ENCODE data around the gene SEC61A2. TPM values are rescaled to one million over a fixed set of nuclear protein-coding genes. Genes with fewer than 3 reads are reported as not detected.

Gene SEC61A2
- total and polyA plus RNA-seq, 10 of the 15 experiments (the other 5 are each of a cell fraction or from before 2014, with no cell fraction given) = 3.0 to 36.2 (median 8.6) TPM

DNA sequence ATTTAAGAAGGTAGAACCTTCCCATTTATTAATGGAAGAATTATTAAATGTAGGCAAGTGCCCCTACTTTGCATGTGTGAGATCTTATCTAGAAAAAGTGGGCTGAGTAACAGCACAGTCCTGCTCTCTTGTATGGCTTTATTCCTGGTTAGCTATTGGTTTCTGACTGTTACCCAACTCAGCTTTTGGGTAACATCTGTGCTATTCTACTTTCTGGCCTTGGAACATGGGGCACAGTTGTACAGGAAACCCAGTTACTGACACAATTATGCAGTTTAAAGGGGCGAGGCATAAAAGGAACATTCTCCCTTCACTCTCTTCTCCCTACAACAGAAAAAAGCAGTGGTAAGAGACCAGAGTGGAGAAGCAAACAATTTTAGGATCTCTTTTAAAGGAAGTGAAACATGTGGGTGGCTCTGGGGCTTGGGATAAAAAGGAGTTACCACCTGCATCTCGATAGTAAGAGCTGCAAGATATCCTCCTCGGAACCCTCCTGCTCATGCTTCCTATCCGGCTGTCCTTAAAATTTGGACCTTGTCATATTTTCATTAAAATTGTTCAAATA, 50.2 kb downstream of the SEC61A2 start:
- BruUV-seq (replicated peaks) = no TSS peak
- Histone ChIP-seq H3K79me2 (ENCODE audit: control insufficient read depth, insufficient read depth, low read length) (no peaks in the 10 kb centered on the region), H3K9ac (ENCODE audit: control insufficient read depth, insufficient read depth, low read length) (no peak overlapping the region), H3K4me1 (ENCODE audit: control insufficient read depth, insufficient read depth, low read length) (no peaks in the 10 kb centered on the region), H3K27me3 (replicated peaks in 1 of 2; ENCODE audit: control insufficient read depth in 2 of 2, insufficient read depth in 2 of 2, low read length in 1 of 2) (no peaks in the 10 kb centered on the region), H3K9me3 (replicated peaks; ENCODE audit: control insufficient read depth, insufficient read depth, low read length) (no peaks in the 10 kb centered on the region), H3K36me3 (ENCODE audit: control insufficient read depth in 2 of 2, insufficient read depth in 2 of 2, low read length in 1 of 2) (peaks cover 3 to 16% of the 10 kb centered on the region in 2 experiments), H4K20me1 (ENCODE audit: control insufficient read depth, insufficient read depth) (no peaks in the 10 kb centered on the region), H3K4me2 (ENCODE audit: control insufficient read depth, insufficient read depth) (no peak overlapping the region), H3K4me3 (no peak overlapping the region), H3K27ac (ENCODE audit: control insufficient read depth, insufficient read depth) (no peak overlapping the region), H2AFZ (ENCODE audit: control insufficient read depth, low read depth, low read length) (no peak overlapping the region)
- intact Hi-C loops (cut with micrococcal nuclease; ENCODE audit: unreplicated experiment) = no loop called here
- CTCF ChIA-PET = interaction anchor here (0.5 kb wide), 1 partner anchor 35 kb away, joined by 3 read pairs; no protein-coding TSS in a partner anchor
- no peak for DNase-seq (ENCODE audit: low read depth, low spot score)
- SMC1A ChIA-PET (ENCODE audit: uncharacterized antibody, unreplicated experiment) = interaction anchor here (0.6 to 1.0 kb wide), 5 partner anchors 13 to 154 kb away, joined by 3 read pairs; no protein-coding TSS in a partner anchor
- WGBS (ENCODE audit: insufficient coverage, insufficient replicate concordance, low lambda C conversion rate, missing lambda C conversion rate) = 83% methylated on average over 4 of the region's 4 CpGs
- ATAC-seq = no peak
- no peak for FAIRE-seq
- in situ Hi-C loops (cut with MboI) = no loop called here
- POLR2A ChIA-PET = interaction anchor here (1.0 to 1.6 kb wide), 2 partner anchors 13 to 39 kb away, joined by 3 read pairs; no protein-coding TSS in a partner anchor
- RAD21 ChIA-PET (ENCODE audit: unreplicated experiment) = interaction anchor here (1.1 kb wide), 1 partner anchor 476 kb away, joined by 3 read pairs; no protein-coding TSS in a partner anchor
- TF ChIP-seq, protein P1, sequence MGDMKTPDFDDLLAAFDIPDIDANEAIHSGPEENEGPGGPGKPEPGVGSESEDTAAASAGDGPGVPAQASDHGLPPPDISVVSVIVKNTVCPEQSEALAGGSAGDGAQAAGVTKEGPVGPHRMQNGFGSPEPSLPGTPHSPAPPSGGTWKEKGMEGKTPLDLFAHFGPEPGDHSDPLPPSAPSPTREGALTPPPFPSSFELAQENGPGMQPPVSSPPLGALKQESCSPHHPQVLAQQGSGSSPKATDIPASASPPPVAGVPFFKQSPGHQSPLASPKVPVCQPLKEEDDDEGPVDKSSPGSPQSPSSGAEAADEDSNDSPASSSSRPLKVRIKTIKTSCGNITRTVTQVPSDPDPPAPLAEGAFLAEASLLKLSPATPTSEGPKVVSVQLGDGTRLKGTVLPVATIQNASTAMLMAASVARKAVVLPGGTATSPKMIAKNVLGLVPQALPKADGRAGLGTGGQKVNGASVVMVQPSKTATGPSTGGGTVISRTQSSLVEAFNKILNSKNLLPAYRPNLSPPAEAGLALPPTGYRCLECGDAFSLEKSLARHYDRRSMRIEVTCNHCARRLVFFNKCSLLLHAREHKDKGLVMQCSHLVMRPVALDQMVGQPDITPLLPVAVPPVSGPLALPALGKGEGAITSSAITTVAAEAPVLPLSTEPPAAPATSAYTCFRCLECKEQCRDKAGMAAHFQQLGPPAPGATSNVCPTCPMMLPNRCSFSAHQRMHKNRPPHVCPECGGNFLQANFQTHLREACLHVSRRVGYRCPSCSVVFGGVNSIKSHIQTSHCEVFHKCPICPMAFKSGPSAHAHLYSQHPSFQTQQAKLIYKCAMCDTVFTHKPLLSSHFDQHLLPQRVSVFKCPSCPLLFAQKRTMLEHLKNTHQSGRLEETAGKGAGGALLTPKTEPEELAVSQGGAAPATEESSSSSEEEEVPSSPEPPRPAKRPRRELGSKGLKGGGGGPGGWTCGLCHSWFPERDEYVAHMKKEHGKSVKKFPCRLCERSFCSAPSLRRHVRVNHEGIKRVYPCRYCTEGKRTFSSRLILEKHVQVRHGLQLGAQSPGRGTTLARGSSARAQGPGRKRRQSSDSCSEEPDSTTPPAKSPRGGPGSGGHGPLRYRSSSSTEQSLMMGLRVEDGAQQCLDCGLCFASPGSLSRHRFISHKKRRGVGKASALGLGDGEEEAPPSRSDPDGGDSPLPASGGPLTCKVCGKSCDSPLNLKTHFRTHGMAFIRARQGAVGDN (IDR thresholded peaks at IDR 0.05) = no peak
- TF ChIP-seq, protein P2, sequence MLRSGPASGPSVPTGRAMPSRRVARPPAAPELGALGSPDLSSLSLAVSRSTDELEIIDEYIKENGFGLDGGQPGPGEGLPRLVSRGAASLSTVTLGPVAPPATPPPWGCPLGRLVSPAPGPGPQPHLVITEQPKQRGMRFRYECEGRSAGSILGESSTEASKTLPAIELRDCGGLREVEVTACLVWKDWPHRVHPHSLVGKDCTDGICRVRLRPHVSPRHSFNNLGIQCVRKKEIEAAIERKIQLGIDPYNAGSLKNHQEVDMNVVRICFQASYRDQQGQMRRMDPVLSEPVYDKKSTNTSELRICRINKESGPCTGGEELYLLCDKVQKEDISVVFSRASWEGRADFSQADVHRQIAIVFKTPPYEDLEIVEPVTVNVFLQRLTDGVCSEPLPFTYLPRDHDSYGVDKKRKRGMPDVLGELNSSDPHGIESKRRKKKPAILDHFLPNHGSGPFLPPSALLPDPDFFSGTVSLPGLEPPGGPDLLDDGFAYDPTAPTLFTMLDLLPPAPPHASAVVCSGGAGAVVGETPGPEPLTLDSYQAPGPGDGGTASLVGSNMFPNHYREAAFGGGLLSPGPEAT (IDR thresholded peaks at IDR 0.05; ENCODE audit: low read depth) = no peak
- no peak for TF ChIP-seq ATF7 (IDR thresholded peaks at IDR 0.05; ENCODE audit: low read depth)
- TF ChIP-seq, protein P3, sequence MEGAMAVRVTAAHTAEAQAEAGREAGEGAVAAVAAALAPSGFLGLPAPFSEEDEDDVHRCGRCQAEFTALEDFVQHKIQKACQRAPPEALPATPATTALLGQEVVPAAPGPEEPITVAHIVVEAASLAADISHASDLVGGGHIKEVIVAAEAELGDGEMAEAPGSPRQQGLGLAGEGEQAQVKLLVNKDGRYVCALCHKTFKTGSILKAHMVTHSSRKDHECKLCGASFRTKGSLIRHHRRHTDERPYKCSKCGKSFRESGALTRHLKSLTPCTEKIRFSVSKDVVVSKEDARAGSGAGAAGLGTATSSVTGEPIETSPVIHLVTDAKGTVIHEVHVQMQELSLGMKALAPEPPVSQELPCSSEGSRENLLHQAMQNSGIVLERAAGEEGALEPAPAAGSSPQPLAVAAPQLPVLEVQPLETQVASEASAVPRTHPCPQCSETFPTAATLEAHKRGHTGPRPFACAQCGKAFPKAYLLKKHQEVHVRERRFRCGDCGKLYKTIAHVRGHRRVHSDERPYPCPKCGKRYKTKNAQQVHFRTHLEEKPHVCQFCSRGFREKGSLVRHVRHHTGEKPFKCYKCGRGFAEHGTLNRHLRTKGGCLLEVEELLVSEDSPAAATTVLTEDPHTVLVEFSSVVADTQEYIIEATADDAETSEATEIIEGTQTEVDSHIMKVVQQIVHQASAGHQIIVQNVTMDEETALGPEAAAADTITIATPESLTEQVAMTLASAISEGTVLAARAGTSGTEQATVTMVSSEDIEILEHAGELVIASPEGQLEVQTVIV (IDR thresholded peaks at IDR 0.05; ENCODE audit: borderline replicate concordance, partially characterized antibody) = no peak
- no peak for TF ChIP-seq IRF4 (IDR thresholded peaks at IDR 0.05; ENCODE audit: low read depth, low read length)
- no peak for TF ChIP-seq POLR2AphosphoS5 (IDR thresholded peaks at IDR 0.05; ENCODE audit: low read length)
- TF ChIP-seq CHD4 (IDR thresholded peaks at IDR 0.05) = no peak
- TF ChIP-seq, protein P4, sequence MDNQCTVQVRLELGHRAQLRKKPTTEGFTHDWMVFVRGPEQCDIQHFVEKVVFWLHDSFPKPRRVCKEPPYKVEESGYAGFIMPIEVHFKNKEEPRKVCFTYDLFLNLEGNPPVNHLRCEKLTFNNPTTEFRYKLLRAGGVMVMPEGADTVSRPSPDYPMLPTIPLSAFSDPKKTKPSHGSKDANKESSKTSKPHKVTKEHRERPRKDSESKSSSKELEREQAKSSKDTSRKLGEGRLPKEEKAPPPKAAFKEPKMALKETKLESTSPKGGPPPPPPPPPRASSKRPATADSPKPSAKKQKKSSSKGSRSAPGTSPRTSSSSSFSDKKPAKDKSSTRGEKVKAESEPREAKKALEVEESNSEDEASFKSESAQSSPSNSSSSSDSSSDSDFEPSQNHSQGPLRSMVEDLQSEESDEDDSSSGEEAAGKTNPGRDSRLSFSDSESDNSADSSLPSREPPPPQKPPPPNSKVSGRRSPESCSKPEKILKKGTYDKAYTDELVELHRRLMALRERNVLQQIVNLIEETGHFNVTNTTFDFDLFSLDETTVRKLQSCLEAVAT (IDR thresholded peaks at IDR 0.05) = no peak
- no peak for TF ChIP-seq RUNX3 (IDR thresholded peaks at IDR 0.05; ENCODE audit: low read length)
- TF ChIP-seq, protein P5, sequence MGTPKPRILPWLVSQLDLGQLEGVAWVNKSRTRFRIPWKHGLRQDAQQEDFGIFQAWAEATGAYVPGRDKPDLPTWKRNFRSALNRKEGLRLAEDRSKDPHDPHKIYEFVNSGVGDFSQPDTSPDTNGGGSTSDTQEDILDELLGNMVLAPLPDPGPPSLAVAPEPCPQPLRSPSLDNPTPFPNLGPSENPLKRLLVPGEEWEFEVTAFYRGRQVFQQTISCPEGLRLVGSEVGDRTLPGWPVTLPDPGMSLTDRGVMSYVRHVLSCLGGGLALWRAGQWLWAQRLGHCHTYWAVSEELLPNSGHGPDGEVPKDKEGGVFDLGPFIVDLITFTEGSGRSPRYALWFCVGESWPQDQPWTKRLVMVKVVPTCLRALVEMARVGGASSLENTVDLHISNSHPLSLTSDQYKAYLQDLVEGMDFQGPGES (IDR thresholded peaks at IDR 0.05) = no peak
- TF ChIP-seq NFXL1 (IDR thresholded peaks at IDR 0.05; ENCODE audit: borderline replicate concordance) = no peak
